Right atrium auricular region (tissue), 2 donors: ENCODE results near the gene AMIGO2. TPM values are rescaled to one million over a fixed set of nuclear protein-coding genes. Genes with fewer than 3 reads are reported as not detected.

Experiments used
- DNase-seq: peaks from one replicate; pipeline ENCODE4 v3.0.0-alpha.2; 2019; ENCODE audit warnings: low spot score
- H3K27ac ChIP-seq, 2 donors: fragments of 200-600 bp; sonication (generic); 1 replicate in 1 of 2; 2 replicates in 1 of 2; pipeline ENCODE4 v1.5.1; 2016 to 2019
- H3K27me3 ChIP-seq, 2 donors: fragments of 200-600 bp; sonication (generic); one replicate each; pipeline versions ENCODE4 v1.5.1 to v1.6.0; 2017 to 2019
- H3K36me3 ChIP-seq: fragments of 200-600 bp; sonication (generic); one replicate; pipeline ENCODE4 v1.5.1; 2016
- H3K4me1 ChIP-seq, 2 donors: fragments of 200-600 bp; sonication (generic); one replicate each; pipeline versions ENCODE4 v1.5.1 to v1.6.0; 2017 to 2019
- H3K4me3 ChIP-seq, 2 donors: fragments of 200-600 bp; sonication (generic); 1 replicate in 1 of 2; 2 replicates in 1 of 2; pipeline ENCODE4 v1.5.1; 2017 to 2019; ENCODE audit warnings: mild to moderate bottlenecking in 1 of 2, moderate library complexity in 1 of 2
- H3K9me3 ChIP-seq, 2 donors: fragments of 200-600 bp; sonication (generic); one replicate each; pipeline ENCODE4 v1.5.1; 2019
- total RNA-seq, 2 donors: library from RNA; depleted of rRNA; stranded (reverse); fragments of >200 nt; gene quantifications; one replicate each; pipeline ENCODE4 v1.1.0, GENCODE V29; 2016
- TF ChIP-seq, protein P1 (sequence below), 2 donors: fragments of 200-600 bp; sonication (generic); IDR thresholded peaks; one replicate each; pipeline ENCODE4 v1.5.1; 2019; ENCODE audit warnings: antibody characterized with exemption in 2 of 2

The AMIGO2 gene
- total RNA-seq, 2 donors from 2014 or later, result 2.3 to 5.8 TPM

DNA sequence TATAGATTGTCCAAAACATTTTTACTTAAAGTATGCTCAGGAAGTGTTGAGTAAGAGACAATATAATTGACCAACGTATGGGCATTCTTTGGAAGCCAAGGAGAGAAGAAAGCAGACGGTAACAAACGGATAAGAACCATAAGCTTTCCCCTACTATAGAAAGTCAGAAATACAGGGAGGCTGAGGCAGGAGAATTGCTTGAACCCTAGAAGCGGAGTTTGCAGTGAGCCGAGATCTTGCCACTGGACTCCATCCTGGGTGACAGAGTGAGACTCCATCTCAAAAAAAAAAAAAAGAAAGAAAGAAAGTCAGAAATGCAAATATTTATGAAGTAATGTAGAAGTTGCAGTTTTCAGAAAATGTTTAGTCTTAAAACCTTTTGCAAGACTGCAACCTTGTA, 51.6 kb downstream of the AMIGO2 start:
- Histone ChIP-seq H3K9me3 (no peaks in the 10 kb centered on the region), H3K27ac (no peak overlapping the region), H3K27me3 (no peaks in the 10 kb centered on the region), H3K4me3 (no peak overlapping the region), H3K4me1 (peaks cover 0 to 12% of the 10 kb centered on the region in 2 donors), H3K36me3 (no peaks in the 10 kb centered on the region)
- TF ChIP-seq, protein P1, sequence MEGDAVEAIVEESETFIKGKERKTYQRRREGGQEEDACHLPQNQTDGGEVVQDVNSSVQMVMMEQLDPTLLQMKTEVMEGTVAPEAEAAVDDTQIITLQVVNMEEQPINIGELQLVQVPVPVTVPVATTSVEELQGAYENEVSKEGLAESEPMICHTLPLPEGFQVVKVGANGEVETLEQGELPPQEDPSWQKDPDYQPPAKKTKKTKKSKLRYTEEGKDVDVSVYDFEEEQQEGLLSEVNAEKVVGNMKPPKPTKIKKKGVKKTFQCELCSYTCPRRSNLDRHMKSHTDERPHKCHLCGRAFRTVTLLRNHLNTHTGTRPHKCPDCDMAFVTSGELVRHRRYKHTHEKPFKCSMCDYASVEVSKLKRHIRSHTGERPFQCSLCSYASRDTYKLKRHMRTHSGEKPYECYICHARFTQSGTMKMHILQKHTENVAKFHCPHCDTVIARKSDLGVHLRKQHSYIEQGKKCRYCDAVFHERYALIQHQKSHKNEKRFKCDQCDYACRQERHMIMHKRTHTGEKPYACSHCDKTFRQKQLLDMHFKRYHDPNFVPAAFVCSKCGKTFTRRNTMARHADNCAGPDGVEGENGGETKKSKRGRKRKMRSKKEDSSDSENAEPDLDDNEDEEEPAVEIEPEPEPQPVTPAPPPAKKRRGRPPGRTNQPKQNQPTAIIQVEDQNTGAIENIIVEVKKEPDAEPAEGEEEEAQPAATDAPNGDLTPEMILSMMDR (IDR thresholded peaks at IDR 0.05), result no peak
- DNase-seq, result no peak

Other genes starting within 250 kb of the AMIGO2 start
- 1 to 10 TPM in 1 of 2 donors, under 1 TPM in 1; 0.98 to 1.4 TPM for gene PCED1B, start 338 bp downstream of the AMIGO2 start, total RNA-seq